HG02642 (cell line): ENCODE data around the gene WASHC3.
"Not testable (repeated sequence)": the region's sequence is repeated elsewhere in the genome, so short reads cannot be mapped to it uniquely, and the experiment has no call there.

Experiments
- ATAC-seq: cut with Tn5 transposase; IDR thresholded peaks from one replicate; pipeline ENCODE4 v1.9.1; 2021; ENCODE audit warnings: mild to moderate bottlenecking; ENCODE audit not compliant: unreplicated experiment, poor library complexity

The WASHC3 gene

GRCh38 chr12:102061560-102062418 lies at the start of gene WASHC3:
Gene WASHC3 (minus strand): TSS chr12:102061991. CDS start chr12:102061962, 29 bp downstream.
- ATAC-seq: peak; percentile 96

- no peak for ATAC-seq
Measured at GRCh38 chr12:102110782-102111181, 49.0 kb upstream of the WASHC3 start.

GRCh38 chr12:102107970-102108369 lies 46.2 kb upstream of the WASHC3 start:
- no peak for ATAC-seq

GRCh38 chr12:102106905-102107304 lies 45.1 kb upstream of the WASHC3 start:
- ATAC-seq: no peak

GRCh38 chr12:102096855-102097254 lies 35.1 kb upstream of the WASHC3 start:
- ATAC-seq: no peak

- no peak for ATAC-seq
Measured at GRCh38 chr12:102095677-102096263, 34.0 kb upstream of the WASHC3 start.

- no peak for ATAC-seq
Measured at GRCh38 chr12:102093319-102093718, 31.5 kb upstream of the WASHC3 start.

- not testable (repeated sequence) for ATAC-seq
Measured at GRCh38 chr12:102089228-102089835, 27.5 kb upstream of the WASHC3 start.

- no peak for ATAC-seq
Measured at GRCh38 chr12:102080842-102081241, 19.1 kb upstream of the WASHC3 start.

GRCh38 chr12:102072092-102072491 lies 10.3 kb upstream of the WASHC3 start:
- not testable (repeated sequence) for ATAC-seq

- ATAC-seq: no peak
Measured at GRCh38 chr12:102069707-102070106, 7.9 kb upstream of the WASHC3 start.

- no peak for ATAC-seq
Measured at GRCh38 chr12:102067574-102068258, 5.9 kb upstream of the WASHC3 start.

GRCh38 chr12:102064476-102064875 lies 2.7 kb upstream of the WASHC3 start:
- no peak for ATAC-seq

- ATAC-seq: no peak
Measured at GRCh38 chr12:102063069-102063468, 1.3 kb upstream of the WASHC3 start.

- no peak for ATAC-seq
Measured at GRCh38 chr12:102062419-102062806, 622 bp upstream of the WASHC3 start.

GRCh38 chr12:102061096-102061559 lies 663 bp downstream of the WASHC3 start:
- ATAC-seq: peak; percentile 40

- no peak for ATAC-seq
Measured at GRCh38 chr12:102059343-102059742, 2.4 kb downstream of the WASHC3 start.

- no peak for ATAC-seq
Measured at GRCh38 chr12:102054345-102054744, 7.4 kb downstream of the WASHC3 start.

GRCh38 chr12:102053062-102053349 lies 8.8 kb downstream of the WASHC3 start:
- no peak for ATAC-seq

GRCh38 chr12:102052192-102053061 lies 9.4 kb downstream of the WASHC3 start:
- no peak for ATAC-seq
